GM12892 (cell line): ENCODE data around the gene LRRC46.

ENCODE experiments used
- POLR2A ChIP-seq: IDR thresholded peaks from 2 replicates; pipeline ENCODE4 v1.6.1; 2011; ENCODE audit warnings: low read depth, low read length, control low read depth
- POLR2AphosphoS5 ChIP-seq: IDR thresholded peaks from 2 replicates; pipeline ENCODE4 v1.6.1; 2011; ENCODE audit warnings: low read depth, low read length, control low read depth

- TF ChIP-seq POLR2AphosphoS5 = no peak
- TF ChIP-seq POLR2A = no peak
These were observed 971 bp upstream of the LRRC46 start for GRCh38 chr17:47830396-47831002.
